WERI-Rb-1 (cell line): ENCODE measurements around the gene CENPH.
A peak's percentile ranks its signal among the peaks of the same experiment; 100 is the strongest.
"Not testable (repeated sequence)": the region's sequence is repeated elsewhere in the genome, so short reads cannot be mapped to it uniquely, and the experiment has no call there.

Experiments
- DNase-seq: peaks from one replicate; pipeline ENCODE4 v3.0.0-alpha.2; 2020
- H3K27ac ChIP-seq: fragments of 250-450 bp; sonication (Bioruptor Pico); 2 replicates; pipeline ENCODE4 v1.5.1; 2020; ENCODE audit warnings: mild to moderate bottlenecking, moderate library complexity
- H3K27me3 ChIP-seq: fragments of 250-450 bp; sonication (Bioruptor Pico); 2 replicates; pipeline ENCODE4 v1.5.1; 2021; ENCODE audit warnings: mild to moderate bottlenecking, low read depth, moderate library complexity; ENCODE audit not compliant: insufficient read depth, severe bottlenecking
- H3K36me3 ChIP-seq: fragments of 250-450 bp; sonication (Bioruptor Pico); 2 replicates; pipeline ENCODE4 v1.5.1; 2020; ENCODE audit warnings: mild to moderate bottlenecking, moderate library complexity
- H3K4me3 ChIP-seq: 2 replicates; pipeline ENCODE4 v1.5.1; 2011; ENCODE audit warnings: low read depth, mild to moderate bottlenecking, control low read depth, low read length
- H3K9me3 ChIP-seq: fragments of 250-450 bp; sonication (Bioruptor Pico); 2 replicates; pipeline ENCODE4 v1.5.1; 2021; ENCODE audit warnings: mild to moderate bottlenecking, moderate library complexity; ENCODE audit not compliant: severe bottlenecking
- TF ChIP-seq, protein P1 (sequence below): IDR thresholded peaks from 2 replicates; pipeline ENCODE4 v1.5.1; 2011; ENCODE audit warnings: low read depth, mild to moderate bottlenecking, control low read depth, inconsistent platforms, low read length

The CENPH gene

GRCh38 chr5:69234457-69235268, 45.3 kb downstream of the CENPH start, which contains the start of gene CDK7:
Gene CDK7, plus strand, starts transcription at chr5:69234886. Its CDS starts 90 bp downstream, at chr5:69234976.
- TF ChIP-seq, protein P1, sequence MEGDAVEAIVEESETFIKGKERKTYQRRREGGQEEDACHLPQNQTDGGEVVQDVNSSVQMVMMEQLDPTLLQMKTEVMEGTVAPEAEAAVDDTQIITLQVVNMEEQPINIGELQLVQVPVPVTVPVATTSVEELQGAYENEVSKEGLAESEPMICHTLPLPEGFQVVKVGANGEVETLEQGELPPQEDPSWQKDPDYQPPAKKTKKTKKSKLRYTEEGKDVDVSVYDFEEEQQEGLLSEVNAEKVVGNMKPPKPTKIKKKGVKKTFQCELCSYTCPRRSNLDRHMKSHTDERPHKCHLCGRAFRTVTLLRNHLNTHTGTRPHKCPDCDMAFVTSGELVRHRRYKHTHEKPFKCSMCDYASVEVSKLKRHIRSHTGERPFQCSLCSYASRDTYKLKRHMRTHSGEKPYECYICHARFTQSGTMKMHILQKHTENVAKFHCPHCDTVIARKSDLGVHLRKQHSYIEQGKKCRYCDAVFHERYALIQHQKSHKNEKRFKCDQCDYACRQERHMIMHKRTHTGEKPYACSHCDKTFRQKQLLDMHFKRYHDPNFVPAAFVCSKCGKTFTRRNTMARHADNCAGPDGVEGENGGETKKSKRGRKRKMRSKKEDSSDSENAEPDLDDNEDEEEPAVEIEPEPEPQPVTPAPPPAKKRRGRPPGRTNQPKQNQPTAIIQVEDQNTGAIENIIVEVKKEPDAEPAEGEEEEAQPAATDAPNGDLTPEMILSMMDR, result no peak
- H3K27me3 ChIP-seq, result no peaks in the 10 kb centered on the region
- peak within 1 kb of the TSS; percentile 63 for H3K27ac ChIP-seq
- H3K4me3 ChIP-seq, result peak within 1 kb of the TSS; percentile 77
- peaks cover 18% of the 10 kb centered on the region for H3K36me3 ChIP-seq
- DNase-seq, result peak; percentile 91
- H3K9me3 ChIP-seq, result no peaks in the 10 kb centered on the region

DNA sequence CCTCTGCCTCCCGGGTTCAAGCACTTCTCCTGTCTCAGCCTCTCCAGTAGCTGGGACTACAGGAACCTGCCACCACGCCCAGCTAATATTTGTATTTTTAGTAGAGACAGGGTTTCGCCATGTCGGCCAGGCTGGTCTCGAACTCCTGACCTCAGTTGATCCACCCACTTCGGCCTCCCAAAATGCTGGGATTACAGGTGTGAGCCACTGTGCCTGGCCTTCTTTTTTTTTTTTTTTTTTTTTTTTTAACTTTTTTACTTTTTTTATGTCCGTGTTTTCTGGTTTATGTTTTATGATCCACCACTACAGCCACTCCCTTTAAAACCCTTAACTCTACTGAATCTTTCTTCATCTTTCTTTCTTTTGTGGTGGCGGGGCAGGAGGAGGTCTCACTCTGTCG, 47.4 kb downstream of the CENPH start:
- H3K9me3 ChIP-seq, DNase-seq, H3K27ac ChIP-seq, H3K27me3 ChIP-seq, H3K4me3 ChIP-seq: not testable (repeated sequence)
- H3K36me3 ChIP-seq, result peaks cover 26% of the 10 kb centered on the region

GRCh38 chr5:69237877-69238276, 48.5 kb downstream of the CENPH start:
- Histone ChIP-seq H3K27me3 (no peaks in the 10 kb centered on the region), H3K9me3 (no peaks in the 10 kb centered on the region), H3K27ac (no peak overlapping the region), H3K36me3 (peaks cover 27% of the 10 kb centered on the region), H3K4me3 (no peak overlapping the region)
- TF ChIP-seq, protein P1, result no peak
- no peak for DNase-seq

DNA sequence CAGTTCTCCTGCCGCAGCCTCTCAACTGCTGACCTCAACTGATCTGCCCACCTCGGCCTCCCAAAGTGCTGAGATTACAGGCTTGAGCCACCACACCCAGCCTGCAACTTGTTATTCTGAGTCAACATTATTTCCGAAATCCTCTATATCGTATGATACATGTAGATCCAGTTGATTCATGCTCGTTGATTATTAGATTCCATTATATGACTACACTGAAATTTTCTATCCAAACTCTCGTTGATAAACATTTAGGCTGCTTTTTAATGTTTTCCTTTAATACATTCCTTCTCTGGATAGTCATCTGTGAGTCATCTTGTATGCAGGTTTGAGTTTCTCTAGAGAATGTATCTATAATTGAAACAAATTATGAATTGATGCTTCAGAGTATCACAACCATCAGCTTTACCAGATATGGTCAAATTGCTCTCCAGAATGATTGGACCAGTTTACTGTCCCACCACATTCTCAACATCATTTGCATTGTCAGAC, 49.4 kb downstream of the CENPH start:
- H3K27ac ChIP-seq, result no peak overlapping the region
- no peaks in the 10 kb centered on the region for H3K27me3 ChIP-seq
- no peak overlapping the region for H3K4me3 ChIP-seq
- TF ChIP-seq, protein P1, result no peak
- H3K9me3 ChIP-seq, result no peaks in the 10 kb centered on the region
- peaks cover 27% of the 10 kb centered on the region for H3K36me3 ChIP-seq
- no peak for DNase-seq

GRCh38 chr5:69242215-69242927, 53.0 kb downstream of the CENPH start:
- H3K9me3 ChIP-seq, result no peaks in the 10 kb centered on the region
- H3K27ac ChIP-seq, result no peak overlapping the region
- peaks cover 23% of the 10 kb centered on the region for H3K36me3 ChIP-seq
- no peaks in the 10 kb centered on the region for H3K27me3 ChIP-seq
- DNase-seq, result no peak
- TF ChIP-seq, protein P1, result no peak
- no peak overlapping the region for H3K4me3 ChIP-seq

DNA sequence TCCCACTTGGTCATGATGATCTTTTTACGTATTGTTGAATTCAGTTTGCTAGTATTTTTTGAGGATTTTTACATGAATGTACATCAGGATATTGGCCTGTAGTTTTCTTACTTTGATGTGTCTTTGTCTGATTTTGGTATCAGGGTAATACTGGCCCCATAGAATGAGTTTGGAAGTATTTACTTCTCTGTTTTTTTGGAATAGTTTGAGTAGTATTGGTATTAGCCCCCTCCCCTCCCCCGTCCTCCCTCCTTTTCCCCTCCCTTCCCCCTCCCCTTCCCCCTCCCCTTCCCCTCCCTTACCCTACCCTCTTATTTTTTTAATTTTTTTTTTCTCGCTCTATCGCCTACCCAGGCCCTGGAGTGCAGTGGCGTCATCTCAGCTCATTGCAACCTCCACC, 55.6 kb downstream of the CENPH start:
- Histone ChIP-seq H3K27ac (no peak overlapping the region), H3K9me3 (no peaks in the 10 kb centered on the region), H3K4me3 (no peak overlapping the region), H3K27me3 (no peaks in the 10 kb centered on the region), H3K36me3 (peaks cover 11% of the 10 kb centered on the region)
- TF ChIP-seq, protein P1, result no peak
- DNase-seq, result no peak
